GM18861 (cell line): ENCODE data around the gene IGFL2.
"Not testable (repeated sequence)": the region's sequence is repeated elsewhere in the genome, so short reads cannot be mapped to it uniquely, and the experiment has no call there.

Experiments
- ATAC-seq: cut with Tn5 transposase; IDR thresholded peaks from one replicate; pipeline ENCODE4 v1.9.1; 2021; ENCODE audit not compliant: unreplicated experiment

The IGFL2 gene

DNA sequence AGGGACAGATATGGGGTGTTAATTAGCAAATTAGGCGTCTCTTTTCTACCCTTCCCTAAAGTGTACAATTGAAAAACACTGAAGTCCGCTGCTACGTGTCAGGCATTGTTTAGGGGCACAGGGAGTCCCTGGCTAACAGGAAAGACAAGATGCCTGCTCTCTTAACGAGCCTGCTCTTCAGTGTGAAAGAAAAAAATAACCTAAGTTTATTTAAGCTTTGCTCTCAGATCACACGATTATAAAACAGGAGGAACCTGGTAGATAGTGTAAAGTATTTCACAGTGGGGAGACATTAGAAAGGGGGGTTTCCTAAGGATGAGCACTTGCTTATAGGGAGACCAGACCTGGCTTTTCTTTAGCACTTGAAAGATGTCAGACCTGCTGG is 38.7 kb downstream of the IGFL2 start:
- ATAC-seq, result no peak

DNA sequence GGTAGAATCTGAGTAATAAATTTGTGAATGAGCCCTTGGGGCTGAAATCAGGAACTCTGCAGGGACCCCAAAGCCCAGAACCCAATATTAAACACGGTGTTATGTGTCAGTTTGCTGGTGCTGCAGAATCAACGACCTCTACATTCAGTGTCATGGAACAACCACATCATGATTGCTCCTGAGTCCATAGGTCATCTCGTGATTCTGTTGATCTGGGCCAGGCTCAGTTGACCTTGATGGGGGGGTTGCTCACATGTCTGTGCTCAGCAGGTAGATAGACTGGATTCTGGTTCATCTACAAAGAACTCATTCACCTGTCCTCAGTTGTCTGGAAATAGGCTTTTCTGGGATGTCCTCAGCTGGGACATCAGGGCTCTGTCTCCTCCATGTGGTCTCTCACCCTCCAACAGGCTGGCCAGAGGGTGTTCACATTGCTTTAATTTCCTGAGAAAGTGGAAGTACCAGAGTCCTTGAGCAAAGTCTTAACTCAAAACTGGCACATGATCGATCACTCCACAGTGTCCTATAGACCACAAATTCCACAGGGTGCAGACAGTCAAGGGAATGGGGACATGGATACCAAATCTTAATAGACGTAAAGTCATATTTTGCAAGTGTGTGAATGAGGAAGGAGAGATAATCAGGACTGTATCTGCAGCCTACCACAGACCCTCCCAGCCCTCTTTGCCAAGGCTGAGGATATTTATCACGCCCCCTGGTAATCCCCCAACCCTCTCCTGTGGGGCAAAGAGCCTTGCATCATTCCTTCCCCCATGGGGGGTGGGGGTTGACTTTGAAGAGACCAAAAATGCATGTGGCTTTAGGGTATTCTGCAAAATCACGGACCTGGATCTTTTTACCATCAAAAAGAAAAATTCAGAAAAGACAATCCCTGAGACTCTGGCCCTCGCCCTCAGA is 42.2 kb downstream of the IGFL2 start:
- ATAC-seq, result no peak

DNA sequence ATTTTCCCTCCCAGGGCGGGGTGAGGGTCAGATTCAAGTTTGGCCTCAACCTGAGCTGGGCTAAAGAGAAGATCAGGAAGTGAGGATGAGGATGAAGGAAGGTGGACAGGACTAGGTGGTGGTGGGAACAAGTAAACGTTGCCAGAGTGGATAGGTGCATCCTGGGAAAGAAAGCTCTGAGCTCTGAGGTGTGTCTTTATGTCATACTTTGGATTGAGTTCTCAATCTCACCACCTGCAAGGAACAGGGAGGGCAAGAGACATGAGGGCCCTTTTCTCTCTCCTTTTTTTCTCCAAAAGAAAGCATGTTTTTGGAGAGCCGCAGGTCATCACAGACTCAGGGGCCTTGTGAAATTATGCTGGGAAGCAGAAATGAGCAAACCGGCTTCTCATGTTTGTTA is 43.3 kb downstream of the IGFL2 start:
- no peak for ATAC-seq

DNA sequence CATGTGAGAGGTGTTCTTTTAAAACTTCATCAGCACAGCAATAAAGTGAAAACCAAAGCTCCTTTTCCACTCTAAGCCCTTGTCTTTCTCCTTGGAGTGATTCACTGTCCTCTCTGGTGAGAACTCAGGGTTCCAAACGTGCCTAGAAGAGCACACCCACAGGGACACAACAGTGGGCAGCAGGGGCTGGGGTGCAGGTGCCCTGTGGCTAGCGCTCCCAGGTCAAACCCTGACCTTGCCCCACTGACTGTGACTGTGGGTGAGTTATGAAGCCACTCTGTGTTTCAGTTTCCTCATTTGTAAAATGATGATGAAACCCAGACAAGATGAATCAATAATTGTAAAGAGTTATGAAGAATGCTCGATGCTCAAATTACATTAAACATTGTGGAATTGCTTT is 43.9 kb downstream of the IGFL2 start:
- no peak for ATAC-seq

DNA sequence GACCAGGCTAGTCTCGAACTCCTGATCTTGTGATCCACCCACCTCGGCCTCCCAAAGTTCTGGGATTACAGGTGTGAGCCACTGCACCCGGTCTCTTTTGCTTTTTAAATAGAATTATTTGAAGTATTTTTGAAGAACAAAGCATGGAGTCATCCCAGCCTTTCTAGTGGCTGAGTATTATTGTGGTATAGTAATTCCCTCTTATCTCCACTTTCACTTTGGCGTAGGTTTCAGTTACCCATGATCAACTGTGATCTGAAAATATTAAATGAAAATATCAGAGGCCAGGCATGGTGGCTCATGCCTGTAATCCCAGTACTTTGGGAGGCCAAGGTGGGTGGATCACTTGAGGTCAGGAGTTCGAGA is 44.6 kb downstream of the IGFL2 start:
- not testable (repeated sequence) for ATAC-seq

DNA sequence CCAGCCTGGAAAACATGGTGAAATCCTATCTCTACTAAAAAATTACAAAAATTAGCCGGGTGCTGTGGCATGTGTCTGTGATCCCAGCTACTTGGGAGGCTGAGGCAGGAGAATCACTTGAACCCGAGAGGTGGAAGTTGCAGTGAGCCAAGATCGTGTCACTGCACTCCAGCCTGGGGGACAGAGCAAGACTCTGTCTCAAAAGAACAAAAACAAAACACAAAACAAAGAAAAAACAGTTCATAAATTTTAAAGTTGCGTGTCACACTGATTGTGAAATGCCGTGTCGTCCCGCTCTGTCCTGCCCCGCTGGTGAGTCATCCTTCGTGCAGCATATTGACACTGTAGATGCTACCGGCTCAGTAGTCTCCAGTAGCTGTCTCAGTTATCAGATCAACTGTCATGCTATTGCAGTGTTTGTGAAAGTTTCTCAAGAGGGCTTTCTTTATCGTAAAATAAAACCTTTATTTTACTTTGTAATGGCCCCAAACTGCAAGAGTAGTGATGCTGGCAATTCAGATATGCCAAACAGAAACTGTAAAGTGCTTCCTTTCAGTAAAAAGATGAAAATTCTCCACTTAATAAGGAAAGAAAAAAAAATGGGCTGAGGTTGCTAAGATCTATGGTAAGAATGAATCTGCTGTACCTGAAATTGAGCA is 45.1 kb downstream of the IGFL2 start:
- ATAC-seq, result no peak

DNA sequence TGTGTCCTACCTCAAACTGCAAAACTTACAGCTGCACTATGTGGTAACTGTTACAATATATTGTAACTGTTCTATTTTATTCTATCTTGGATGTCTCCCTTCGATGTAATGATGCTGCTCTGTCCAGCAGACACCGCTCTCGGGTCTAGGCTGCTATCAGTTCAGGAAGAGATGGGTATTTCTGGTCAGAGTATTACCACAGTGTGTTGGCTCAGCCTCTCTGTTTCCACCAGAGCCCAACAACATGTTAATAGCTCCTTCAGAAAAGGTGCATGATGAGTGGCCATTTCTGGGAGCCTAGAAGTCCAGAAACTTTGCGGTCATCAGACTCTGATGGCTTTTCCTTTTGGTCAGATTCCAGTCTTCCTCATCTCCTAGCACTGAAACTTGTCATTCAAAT is 45.6 kb downstream of the IGFL2 start:
- no peak for ATAC-seq

DNA sequence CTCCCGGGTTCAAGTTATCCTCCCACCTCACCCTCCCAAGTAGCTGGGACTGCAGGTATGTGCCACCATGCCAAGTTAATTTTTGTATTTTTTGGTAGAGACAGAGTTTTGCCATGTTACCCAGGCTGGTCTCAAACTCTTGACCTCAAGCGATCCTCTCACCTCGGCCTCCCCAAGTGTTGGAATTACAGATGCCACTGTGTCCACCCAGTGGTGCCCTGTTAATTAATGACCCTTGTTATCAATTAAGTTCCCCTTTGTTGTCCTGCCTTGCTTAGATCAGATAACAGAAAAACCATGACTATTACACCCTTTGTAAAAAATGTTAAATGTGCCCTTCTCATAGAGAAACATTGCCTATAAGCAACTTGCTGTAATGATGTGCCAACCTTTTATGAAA is 47.1 kb downstream of the IGFL2 start:
- ATAC-seq, result no peak

DNA sequence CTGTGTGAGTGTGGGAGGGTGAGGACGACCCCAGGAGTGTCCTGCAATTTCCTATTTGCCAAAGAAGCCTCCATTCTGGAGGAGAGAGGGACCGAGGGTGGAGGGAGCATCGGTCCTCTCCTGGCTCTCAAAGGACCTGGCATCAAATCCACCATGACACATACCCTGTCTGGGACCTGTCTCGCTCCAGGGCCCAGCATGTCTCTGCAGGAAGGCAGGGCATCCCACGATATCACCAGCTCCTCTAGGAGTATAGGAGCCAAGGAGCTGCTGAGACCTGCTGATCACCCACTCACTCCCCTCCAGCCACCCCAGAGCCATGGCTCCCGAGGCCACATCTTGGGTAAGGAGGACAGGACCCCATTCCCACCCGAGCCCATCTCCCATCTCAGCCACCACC is 47.9 kb downstream of the IGFL2 start:
- not testable (repeated sequence) for ATAC-seq

DNA sequence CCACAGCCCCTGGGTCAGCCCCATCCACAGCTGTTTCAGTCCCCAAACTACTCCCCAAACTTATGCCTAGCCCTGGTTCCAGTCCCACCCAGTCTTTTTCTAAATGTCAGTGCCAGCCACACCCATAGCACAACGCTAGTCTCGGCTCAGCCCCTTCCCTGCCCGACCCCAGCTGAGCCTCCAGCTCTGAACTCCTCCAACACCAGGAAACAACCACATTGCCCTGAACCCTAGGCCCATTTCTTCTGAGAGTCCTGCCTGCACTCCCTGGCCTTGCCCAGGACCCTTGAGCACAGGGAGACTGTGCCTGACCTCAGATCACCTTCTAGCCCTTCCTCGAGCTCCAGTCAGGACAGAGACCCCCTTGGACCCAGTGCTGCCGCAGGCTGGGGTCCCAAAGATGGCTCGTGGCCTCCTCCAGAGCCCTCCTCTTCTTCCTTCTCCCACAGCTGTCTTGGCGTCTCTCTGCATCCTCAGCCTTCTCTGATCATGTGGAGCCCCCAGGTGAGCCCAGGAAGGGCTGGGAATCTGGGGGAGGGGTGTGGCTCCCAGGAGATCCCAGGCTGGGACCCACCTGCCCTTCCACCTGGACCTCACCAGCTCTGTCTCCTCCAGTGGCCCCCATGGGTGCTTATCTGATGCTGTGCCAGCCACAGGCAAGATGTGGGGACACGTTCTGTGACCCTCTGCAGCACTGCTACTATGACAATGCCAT is 48.5 kb downstream of the IGFL2 start:
- no peak for ATAC-seq

DNA sequence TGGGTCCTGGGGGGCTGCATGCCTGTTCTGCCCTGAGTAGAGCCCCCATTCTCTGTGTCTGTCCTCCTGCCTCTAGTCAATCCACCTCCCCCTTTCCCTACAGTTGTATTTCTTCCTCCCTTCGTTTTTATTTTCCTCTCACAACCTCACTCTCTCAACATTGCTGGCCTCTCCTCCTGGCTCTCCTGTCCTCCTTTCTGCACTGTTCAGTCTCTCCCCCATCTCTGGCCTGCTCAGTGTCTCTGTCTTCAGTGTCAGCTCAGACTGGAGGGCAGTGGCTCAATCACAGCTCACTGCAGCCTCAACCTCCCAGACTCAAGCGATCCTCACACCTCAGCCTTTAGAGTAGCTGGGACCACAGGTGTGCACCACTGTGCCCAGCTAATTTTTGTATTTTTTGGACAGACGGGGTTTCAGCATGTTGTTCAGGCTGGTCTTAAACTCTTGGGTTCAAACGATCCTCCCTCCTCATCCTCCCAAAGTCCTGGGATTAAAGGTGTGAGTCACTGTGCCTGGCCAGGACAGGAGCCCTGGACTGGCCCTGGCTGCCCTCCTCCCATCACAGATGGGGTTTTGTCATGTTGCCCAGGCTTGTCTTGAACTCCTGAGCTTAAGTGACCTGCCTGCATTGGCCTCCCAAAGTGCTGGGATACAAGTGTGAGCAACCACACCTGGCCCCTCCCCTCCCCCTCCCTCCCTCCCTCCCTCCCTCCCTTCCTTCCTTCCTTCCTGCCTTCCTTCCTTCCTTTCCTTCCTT is 49.5 kb downstream of the IGFL2 start:
- no peak for ATAC-seq

DNA sequence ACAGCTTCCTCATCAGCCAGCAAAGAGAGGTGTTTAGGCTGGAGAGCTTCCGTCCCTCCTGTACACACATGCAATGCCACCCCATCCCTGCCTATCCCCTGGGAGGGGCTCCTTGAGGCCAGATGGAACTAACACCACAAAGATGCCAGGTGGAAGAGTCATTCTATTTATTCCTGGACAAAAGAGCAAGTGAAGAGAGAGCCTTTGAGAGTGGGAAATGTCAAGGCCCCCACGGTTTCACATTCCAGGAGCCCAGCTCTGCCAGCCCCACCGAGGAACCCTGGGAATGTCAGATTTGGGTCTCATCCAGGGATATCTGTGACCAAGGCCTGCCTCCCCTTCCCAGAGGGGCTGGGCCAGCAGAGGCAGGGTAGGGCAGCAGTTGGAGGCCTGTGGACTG is 50.7 kb downstream of the IGFL2 start:
- ATAC-seq, result no peak

DNA sequence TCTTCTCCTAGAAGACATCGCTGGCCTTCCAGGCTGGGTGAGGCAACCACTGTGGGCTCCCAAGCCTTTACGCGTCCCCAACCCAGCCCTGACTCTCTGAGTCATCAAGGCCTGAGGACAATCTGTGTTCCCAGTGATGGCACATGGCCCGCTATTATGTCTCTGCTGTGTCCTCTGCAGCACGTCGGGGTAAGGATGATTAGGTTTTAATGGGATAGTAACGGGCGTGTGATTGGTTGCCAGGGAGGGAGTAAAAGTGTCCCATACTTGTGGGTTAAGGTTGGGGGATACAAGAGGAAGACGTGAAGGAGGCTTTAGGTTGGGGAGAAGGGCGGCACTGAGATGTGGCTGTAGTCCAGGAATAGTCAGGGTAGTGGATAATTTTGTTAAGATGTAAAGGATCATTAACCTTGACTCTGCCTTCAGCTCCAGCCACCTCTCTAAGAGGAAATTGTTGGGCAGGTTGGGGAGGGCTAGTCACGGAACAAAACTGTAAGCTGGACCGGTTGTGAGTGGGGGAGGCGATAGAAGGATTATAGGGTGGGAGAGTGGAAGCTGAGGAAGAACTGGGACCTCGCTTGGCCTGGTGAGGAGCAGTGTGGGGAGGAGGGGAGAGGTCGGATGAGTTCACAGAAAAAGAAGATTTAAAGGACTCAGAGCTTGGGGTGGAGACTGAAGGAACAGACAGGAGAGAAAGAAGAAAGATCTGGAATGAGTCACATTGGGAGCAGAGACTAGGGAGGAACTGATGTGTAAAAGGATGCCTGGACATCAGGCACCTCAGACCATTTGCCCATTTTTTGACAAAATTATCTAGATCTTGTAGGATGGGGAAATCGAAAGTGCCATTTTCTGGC is 53.6 kb downstream of the IGFL2 start:
- ATAC-seq, result no peak

DNA sequence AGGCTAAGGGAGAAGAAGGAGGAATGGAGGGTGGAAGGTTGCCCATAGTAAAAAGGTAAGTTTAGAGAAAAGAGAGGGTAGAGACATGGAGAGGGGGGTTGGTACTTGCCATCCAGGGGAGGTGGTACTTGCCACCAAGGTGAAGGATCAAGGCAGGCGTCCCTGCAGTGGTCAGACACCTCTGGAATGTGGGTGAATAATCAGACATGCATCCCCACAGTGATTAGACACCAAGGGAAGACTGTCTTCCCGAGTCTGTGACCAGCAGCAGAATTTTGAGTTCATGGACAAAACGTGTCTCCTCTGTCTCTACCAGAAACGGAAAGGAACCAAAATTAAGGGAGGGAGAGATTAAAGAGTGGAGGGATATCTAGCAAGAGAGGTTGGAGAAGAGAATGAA is 54.4 kb downstream of the IGFL2 start:
- ATAC-seq, result no peak

DNA sequence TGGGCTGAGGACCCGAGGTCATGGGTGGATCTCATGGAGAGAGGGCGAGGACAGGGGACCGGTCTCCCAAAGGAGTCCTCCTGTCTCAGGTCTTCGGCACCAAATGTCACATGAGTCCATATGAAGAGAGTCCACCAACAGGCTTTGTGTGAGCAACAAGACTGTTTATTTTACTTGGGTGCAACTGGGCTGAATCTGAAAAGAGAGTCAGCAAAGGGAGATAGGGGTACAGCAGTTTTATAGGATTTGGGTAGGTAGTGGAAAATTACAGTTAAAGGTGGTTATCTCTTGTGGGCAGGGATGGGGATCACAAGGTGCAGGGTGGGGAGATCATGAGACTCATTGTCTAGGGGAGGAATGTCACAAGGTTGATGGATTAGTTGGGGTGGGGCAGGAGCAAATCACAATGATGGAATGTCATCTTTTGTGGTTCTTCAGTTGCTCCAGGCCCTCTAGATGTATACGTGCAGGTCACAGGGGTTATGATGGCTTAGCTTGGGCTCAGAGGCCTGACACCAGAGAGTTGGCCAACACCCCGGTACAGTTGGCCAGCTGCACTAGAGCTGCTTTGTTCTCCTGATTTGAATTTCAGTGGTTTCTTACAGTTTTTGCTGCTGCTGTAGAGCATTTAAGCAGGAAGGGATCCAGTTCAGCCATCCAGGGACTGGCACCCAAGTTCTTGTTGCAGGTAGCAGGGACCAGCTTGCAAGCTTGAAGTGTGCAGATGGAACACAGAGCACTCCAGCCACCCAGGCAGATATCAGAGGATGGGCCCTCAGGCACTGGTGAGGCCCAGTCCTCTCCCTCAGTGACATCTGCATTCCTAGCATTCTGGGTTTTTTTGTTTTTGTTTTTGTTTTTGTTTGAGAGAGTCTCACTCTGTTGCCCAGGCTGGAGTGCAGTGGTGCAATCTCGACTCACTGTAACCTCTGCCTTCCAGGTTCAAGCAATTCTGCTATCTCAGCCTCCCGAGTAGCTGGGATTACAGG is 55.1 kb downstream of the IGFL2 start:
- ATAC-seq, result no peak

DNA sequence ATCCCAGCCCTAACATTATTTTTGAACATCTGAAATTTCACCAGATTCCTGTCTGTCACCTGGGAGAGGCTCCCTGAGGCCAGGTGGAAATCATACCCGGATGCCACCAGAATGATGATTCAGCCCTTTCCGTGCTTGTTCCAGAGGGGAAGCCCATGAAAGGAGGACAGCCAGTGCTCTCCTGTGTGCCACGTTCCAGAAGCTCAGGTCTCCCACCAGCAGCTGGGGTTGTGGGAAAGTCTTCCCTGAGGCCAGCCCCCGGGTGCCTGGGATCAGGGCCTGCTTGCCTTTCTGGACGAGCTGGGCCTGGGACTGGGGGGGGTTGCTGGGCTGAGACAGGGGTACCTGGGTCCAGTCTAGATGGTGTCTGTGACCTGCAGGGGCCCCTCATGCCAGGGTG is 56.0 kb downstream of the IGFL2 start:
- ATAC-seq, result no peak

DNA sequence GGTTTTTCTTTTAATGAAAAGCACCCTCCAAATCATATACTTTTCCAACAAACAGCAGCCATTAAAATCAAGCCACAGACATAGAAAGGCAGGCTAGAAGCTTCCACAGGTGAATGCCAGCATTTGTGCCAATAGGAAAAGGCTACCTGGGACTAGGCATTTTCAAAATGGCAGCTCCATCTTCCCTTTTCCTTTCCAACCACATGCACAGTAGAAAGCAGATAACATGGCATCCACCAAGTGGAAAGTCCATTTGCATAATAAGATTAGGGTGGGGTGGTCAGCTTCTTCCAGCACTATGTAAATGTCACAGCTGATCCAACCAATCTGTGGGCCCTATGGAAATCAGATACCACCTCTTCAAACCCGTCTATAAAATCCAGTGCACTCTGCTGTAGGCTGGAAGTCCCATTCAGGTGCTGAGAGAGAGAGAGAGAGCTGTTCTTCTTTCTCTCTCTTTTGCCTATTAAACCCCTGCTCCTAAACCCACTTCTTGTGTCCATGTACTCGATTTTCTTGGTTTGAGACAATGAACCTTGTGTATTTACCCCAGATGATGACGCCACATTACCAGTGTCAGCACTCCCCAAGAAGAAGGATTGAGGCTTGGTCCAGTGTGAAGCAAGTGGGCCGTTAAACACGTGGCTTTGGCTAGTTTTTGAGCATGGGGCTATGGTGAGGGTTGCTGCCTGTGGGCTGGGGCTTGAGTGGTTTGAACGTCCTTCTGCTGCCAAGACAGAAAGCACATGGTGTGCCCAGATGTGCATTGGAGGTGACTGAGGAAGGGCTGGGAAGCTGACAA is 57.3 kb downstream of the IGFL2 start:
- no peak for ATAC-seq

DNA sequence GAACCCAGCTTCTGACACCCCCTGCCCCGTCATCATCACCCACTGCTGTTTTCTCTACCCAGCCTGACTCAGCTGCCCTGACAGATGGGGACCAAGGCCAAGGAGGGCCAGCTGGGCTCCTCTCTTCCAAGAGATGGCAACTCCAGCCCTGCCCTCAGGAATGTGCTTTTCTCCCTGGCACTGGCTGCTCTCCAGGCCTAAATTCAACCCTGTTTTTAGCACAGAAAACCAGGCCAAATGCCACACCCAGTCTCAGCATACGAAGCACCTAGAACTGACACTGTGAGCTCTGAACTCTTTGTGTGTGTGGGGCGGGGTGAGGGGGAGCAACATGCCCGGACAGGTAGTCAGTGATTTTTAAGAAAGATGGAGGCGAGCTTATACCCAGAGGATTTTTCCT is 58.1 kb downstream of the IGFL2 start:
- no peak for ATAC-seq
